AG08396 (cell line): ENCODE results near the gene TMEM174.

Experiments used
- DNase-seq: peaks from one replicate; pipeline ENCODE4 v3.0.0; 2012; ENCODE audit warnings: low spot score, mixed read lengths

Gene TMEM174, protein sequence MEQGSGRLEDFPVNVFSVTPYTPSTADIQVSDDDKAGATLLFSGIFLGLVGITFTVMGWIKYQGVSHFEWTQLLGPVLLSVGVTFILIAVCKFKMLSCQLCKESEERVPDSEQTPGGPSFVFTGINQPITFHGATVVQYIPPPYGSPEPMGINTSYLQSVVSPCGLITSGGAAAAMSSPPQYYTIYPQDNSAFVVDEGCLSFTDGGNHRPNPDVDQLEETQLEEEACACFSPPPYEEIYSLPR

DNA sequence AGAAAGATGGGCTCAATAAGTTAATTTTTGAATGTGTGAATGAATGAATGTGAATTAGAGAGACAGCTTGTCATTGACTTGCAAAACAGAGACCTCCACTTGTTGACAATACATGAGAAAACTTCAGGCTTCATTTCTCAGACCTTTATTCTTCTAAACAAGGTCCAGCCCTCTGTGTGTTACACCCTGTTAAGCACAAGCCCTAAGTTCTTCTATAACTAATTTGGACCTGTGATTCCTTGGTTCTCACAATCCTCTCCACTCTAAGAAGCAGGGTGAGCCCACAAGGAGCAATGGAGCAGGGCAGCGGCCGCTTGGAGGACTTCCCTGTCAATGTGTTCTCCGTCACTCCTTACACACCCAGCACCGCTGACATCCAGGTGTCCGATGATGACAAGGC lies at the start of gene TMEM174:
Gene TMEM174, plus strand, starts transcription at position 243 of the 400 bp plus-strand sequence. Its CDS starts 51 bp downstream, at position 294.
- no peak for DNase-seq

DNA sequence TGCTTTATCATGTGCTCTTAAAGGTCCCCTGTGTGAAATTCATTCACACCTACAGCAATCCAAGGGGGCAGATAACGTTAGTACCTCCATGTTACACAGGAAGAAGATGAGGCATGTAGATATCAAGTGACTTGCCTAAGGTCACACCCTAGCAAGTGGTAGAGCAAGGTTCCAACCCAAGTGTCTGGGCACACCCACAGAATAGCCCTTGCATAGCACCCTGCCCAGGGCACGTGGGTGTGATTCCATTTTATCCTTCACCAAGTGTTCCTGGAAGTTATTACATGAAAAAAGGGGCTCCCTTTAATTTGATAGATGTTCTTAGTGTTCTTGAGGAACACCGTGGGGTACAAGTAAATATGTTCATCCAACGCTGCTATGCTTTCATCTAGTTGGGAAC lies 47.7 kb upstream of the TMEM174 start:
- no peak for DNase-seq

DNA sequence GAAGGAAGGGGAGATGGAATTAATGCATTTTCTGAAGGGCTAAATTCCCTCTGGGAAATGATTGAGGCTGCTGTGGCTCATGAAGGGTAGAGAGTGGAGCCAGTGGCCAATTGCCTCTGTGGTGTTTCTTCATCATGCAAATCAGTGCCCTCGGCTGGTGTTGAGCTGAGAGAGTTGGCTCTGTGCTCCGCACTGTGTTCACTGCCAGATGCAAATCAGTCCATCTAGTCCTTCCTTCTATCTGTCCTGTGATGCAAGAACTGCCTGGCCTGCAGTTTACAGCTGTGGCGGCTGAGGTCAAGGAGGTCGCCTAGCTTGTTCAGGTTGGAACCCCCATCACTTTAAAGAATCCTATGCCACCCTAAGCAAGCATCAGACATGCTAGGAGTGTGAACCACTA lies 46.6 kb upstream of the TMEM174 start:
- no peak for DNase-seq

DNA sequence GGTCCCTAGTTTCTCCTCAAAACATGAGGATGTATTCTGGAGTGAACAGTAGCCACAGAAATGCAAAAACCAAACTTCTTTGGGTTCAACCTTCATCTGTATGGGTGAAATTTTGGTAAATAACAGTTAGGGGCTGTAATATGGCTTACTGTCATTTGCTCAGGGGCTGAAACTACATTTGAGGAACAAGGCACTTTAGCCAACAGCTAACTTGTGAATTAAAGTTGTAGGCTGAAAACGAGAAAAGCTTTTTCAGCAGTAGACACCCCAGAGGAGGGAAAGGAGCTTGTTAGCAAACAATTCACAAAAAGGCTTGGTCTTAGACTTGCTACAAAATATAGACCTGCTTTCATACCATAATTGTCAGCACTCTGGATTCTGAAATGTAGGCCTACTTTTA lies 46.0 kb upstream of the TMEM174 start:
- no peak for DNase-seq

DNA sequence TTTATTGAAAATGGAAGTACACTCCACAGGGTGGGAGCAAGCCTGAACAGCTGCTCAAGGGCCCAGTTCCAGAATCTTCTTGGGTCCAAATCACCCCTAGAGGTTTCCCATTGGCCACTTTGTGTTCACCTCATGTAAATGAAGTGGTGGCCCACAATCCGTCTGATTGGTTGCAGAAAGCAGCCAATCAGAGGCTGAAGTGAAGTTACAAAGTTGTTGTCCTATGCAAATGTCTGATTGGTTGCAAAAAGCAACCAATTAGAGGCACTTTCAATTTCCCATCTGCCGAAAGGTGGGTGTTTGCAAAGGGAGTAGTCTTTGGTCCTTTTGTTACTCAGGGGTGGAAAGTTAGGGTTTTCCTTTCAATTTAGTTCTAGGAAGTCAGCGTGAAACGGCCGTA lies 43.9 kb upstream of the TMEM174 start:
- no peak for DNase-seq

DNA sequence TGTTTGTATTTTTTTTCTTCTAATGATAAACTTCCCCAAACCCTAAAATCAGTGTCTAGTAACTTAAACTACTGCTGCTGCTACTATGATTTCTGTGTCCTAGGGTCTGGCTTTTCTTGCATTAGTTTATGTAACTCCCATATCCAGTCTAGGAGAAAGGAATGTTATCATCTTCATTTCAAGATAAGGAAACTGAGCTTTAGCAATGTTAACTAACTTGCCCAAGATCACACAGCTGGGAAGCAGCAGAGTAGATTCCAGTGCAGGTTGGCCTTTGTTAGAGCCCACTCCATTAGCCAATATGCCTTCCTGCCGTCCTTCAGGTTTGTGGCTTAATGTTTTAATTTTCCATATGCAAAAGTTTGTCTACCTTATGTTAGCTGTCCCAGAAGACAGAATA lies 42.2 kb upstream of the TMEM174 start:
- no peak for DNase-seq

DNA sequence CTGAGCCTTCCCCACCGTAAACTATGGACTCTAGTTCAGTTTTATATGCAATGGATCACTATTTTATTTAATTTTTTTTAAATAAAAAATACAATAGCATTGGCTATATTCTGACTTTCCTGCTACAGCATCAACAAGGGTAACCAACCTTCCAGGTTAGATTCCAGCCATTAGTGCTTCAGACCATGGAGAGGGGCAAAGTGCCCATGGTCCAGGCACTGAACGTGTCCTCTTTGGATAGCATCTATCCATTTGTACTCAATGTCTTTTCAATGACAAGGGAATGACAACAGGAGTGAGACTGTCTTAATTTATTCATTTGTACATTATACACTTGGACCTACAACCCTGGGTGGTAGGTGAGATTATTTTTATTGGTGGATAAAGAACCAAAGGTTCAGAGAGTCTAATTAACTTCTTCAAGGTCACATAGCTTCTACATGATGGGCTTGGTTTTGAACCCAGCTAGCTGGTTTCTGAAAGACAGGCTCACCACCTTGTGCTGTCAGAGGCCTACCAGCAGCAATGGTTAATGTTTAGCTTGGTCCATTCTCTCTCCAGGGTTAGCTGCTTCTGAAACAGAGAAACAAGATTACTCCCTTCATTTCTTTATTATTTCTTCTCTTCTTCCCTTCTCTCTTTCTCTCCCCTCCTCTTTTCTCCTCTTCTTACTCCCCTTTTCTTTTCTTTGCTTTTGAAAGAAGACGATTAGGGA lies 41.1 kb upstream of the TMEM174 start:
- DNase-seq = no peak

DNA sequence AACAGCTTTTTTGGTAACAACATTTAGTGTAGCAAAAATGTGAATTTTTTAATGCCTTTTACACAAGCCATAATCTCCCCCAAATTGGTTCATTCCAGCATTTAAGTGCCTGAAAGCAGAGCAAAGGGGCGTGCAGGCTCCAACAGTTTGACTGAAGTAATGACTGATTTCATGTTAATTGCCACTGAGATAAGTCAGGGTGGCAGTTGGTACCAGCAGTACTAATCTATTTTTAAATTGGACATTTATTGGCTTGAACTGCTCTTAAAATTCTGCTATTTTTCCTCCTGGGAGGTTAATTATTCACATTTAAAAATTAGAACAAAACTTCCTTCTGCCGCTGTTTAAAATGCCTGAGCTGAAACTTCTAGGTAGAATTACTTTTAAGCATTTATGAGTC lies 40.2 kb upstream of the TMEM174 start:
- no peak for DNase-seq

DNA sequence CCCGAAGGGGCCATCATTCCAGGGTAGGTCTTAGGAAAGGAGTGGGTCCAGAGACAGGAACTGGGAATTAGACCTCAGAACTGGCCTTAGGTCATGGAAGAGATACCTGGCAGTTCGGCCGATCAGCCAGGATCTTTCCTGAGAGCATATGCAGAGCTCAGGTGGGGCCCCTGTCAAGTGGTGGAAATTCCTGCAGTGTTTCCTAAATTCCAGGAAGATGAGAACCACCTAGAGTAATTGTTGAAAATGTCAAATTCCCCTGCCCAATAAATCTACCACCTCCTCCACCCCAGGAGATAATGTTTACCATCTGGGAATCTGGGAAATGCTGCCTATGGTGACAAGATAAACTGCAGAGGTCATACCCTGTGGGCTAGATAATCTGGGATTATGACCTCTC lies 38.0 kb upstream of the TMEM174 start:
- no peak for DNase-seq

DNA sequence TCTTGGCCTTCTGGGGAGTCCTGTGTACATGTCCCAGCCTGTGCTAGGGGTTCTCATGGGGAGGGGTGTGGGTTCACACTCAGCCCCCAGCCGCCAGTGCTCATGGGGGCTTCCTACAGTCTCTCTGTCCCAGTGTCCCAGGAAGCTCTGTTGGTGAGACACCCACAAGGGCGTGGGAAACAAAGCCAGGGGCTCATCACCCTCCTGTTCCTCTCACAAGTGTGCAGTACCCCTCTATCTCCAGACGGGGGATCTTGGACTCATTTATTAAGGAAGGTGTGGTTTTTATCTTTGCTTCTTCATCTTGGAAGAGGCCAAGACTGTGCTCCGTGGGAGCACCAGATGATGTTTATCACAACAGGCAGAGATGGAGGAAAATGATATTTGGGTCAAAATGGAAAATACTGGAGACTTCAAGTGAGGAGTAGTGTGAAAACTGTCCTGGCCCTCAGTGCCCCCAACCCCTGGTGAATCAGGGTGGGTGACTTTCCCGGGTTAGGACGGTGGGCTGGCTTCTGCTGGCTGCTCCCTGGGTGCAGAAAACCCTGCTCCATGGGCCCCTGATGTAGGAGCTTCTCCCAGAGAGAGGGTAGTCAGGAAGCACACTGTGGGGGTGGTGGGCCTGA lies 37.5 kb upstream of the TMEM174 start:
- peak; percentile 39 for DNase-seq

DNA sequence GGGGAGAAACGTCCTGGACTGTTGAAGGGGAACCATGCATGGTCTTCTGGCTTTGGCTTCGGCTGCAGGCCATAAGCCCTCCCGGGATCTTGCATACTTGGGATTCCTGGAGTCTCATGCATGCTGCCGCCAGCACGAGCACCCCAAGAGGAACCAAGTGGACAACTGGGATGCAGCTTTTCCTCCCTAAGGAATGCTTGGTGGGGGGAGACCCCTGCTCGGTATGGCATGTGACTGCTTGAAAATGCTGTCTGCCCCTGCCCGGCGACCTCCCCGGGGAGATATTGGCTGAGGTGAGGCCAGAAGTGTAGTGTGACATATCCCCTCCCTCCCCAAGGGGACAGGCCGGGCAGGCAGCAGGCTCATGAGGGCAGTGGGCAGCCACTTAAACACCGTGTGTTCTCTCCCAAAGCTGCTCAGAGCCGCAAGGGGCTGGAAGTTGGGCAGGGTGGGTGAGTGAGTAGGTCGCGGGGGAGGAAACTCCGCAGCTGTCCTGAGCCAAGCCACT lies 36.9 kb upstream of the TMEM174 start:
- no peak for DNase-seq

DNA sequence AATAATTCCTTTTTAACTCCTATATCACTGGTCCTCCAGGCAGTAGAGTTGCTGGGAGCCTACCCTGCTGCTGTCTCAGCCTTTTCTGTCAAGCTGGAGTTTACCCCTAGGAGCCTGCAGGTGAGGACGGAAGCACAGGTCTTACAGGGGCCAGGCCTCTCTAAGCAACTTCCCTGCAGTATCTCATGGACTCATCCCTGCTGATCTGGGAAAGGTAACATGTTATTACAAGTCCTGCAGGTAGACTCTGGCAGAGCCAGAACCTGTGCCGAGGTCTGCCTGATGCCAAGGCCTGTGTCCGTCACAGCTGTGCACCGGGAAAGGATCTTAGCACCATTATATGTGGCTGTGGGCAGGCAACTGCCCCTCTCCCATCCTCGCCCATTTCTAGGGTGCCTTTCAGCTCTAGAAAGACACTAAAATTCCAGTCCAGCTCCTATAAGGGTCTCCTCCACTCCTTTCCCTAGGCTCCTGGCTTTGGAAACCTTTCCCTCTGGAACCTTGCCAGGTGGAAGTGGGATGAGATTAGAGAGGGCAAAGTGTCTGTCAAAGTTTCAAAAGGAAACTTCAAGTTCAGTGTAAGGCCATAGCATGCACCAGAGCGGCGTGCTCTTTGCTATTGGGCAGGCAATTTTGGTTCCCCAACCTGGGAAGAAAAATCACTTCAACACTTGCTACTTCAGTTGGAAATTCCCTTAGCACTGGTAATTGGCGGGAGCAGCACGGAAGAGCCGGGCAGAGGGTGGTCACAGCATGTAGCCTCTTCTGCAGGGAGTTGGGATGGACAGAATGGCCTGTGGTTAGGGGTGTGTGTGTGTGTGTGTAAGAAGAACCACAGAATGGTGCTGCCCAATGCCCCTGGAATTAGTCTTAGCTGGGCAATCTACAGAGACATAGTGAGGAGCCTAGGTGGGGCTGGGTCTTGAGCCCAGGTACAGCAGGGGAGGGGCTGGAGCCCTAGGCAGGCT lies 35.1 kb upstream of the TMEM174 start:
- no peak for DNase-seq

DNA sequence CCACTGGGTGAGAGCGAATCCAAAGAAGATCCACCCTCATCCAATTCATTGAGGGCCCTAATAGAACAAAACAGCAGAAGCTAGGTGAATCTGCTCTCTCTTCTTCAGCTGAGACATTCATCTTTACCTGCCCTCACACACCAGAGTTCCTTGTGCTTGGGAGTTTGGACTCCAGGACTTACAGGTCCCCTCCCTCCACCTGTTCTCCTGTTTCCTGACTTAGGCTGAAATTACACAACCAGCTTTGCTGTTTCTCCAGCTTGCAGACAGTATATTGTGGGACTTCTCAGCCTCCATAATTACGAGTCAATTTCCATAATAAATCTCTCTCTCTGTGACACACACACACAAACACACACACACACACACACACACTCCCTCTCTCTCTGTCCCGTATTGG lies 33.5 kb upstream of the TMEM174 start:
- DNase-seq = no peak

DNA sequence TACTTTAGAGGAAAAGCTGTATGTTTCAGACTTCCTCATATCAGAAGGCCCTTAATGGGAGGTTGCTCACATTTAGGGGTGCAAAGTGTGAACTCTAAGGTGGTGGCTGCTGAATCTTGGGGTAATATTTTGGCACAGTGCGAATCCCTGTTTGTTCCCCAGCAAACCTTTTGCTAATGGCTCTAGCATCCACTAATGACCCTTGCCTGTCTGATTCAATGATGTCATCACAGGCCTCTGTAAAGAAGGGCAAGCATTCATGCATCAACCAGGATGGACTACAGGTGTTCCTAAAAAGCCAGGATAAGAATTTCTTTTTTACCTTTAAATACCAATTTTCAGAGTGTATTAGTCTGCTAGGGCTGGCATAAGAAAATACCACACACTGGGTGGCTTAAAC lies 32.2 kb upstream of the TMEM174 start:
- no peak for DNase-seq

DNA sequence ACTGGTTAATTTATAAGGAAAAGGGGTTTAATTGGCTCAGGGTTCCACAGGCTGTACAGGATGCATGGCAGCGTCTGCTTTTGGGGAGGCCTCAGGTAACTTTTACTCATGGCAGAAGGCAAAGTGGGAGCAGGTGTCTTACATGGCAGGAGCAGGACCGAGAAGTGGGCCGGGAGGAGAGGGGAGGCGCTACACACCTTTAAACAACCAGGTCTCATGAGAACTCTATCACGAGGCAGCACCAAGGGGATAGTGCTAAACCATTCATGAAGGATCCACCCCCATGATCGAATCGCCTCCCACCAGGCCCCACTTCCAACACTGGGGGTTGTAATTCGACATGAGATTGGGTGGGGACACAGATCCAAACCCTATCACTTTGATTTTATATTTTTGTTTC lies 31.0 kb upstream of the TMEM174 start:
- DNase-seq = no peak

DNA sequence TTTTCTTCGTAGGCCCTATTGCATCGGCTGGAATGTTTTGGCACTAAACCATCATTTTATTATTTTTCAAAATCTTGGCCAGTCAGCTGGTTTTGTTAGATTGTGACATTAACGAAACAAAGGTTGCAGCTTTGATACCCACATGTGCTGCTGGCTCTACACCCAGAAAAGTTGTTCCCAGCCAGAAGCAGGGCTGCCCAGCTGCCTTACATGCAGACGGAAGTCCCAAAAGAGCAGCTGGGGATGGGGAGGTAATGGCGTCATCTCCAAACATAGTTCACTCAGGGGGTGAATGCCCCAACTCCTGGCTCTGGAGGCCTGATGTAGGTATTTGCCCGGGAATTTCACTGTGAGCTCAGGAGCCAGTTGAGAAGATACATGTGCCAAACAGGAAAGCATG lies 29.3 kb upstream of the TMEM174 start:
- DNase-seq = no peak

DNA sequence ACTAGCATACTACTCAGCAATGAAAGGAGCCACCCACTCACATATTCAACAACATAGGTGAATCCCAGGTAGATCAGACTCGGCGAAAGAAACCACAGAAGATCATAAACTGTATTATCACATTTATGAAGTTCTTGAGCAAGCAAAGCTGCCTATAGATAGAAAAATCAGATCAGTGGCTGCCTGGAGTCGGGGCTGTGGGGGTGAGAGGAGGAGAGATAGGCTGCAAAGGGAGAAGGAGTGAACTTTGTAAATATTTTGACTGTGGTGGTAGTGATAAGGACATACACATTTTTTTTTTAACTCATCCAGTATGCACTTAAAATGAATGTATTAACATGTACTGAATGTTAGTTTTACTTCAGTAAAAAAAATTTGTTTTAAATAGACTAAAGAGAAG lies 23.5 kb upstream of the TMEM174 start:
- no peak for DNase-seq

DNA sequence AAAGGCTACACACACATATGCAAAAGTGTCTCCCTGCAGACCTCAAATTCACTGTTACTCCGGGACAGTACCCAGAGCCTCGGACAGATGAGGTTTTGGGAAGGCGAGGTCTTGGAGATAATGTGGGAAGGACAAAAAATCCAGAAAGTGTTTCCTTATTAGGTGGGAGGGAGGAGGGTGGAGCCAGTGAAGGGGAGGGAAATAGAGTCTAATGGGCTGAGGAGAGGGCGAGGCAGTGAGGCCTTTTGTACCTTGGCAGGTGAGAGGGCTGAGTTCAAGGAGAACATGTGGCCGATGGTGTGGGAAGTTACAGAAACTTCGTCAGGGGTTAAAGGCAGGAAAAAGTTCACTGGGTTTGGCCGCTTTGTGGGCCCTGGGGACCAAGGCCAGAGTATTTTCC lies 22.1 kb upstream of the TMEM174 start:
- DNase-seq = no peak

DNA sequence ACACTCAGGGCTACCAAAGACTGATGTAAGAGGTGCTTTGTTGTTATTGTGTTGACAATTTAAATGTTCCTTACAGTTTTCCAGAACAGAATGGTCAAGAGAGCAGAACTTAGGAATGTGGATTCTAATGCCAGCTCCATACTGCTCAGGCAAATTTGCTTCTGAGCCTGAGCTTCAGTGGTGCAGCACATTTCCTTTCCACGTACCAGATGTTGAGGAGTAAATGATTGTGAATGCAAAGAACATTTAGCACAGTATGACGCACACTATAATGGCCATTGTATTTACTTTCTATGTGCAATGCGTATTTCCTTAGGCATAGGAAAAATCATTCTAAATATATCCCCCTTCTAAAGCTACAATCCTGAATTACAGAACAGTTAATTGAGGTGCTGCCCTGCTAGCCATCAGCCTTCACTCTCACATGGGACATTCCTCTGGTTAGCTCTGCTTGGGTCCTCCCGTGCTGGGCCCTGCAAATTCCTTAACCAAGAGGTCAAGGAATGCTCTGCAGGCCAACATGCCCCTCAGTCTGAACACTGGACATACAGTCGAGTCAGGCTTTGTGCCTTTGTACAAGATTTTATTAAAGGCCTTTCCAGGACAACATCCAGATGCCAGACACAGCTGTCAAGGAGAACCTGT lies 21.1 kb upstream of the TMEM174 start:
- no peak for DNase-seq

DNA sequence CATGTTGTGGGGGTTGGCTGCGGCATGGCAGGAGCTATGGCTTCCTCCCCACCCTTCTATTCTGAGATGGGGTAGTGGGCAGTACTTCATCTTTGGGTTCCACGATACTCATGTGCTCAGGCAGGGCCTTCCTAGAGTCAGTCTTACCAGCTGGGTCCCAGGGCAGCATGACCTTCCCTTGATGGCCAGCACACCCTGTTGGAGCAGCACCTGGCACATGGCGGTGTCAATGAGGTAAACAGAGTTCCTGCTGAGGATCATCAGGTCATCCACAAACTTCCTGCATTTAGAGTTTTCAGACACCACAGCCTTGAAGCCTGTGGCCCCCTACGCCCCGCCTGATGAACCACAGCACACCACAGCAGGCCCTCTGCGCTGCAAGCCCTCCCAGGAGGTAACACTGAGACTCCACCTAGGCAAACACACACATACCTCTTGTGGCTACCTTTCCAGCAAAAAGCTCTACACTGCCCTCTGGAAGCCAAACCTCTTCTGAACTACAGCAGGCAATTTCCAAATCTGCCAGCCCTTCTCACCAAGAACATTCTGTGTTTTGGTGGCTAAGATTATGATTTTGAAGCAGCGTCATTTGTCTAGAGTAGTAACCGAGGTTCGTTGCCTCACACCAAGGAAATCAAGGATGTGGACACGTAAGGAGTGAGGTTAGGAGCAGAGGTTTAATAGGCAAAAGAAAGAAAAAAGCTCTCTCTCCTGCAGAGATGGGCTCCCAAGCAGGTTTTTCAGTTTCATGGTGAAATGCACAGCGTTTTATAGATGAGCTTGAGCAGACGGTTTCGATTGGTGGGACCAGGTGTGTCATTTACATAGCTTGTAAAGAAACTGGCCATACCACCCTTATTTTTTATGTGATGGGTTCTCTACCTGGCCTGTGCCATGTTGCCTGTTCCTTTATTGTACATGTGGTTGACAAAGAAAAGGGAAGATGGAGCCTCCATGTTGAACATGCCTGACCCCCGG lies 20.3 kb upstream of the TMEM174 start:
- DNase-seq = no peak
